Upper lobe of left lung (tissue), 4 donors: ENCODE measurements around the gene TBC1D5.

Experiments
- EP300 ChIP-seq, 4 donors: sonication (generic); formaldehyde crosslinking; IDR thresholded peaks; one replicate each; pipeline ENCODE4 v1.5.1; 2017; ENCODE audit warnings: antibody characterized with exemption in 4 of 4, control low read depth in 2 of 4
- POLR2A ChIP-seq, 4 donors: fragments of 450-650 bp; IDR thresholded peaks; one replicate each; pipeline ENCODE4 v1.5.1; 2016 to 2017; ENCODE audit warnings: antibody characterized with exemption in 4 of 4, mild to moderate bottlenecking in 2 of 4
- POLR2AphosphoS5 ChIP-seq, 2 donors: sonication (generic); formaldehyde crosslinking; IDR thresholded peaks; one replicate each; pipeline ENCODE4 v1.5.1; 2017; ENCODE audit warnings: antibody characterized with exemption in 2 of 2
- TF ChIP-seq, protein P1 (sequence below), 6 experiments: fragments of 450-650 bp in 4 of 6; fragments of 200-600 bp in 2 of 6; sonication (generic) in 2 of 6; IDR thresholded peaks; one replicate each; pipeline ENCODE4 v1.5.1; 2016 to 2019; ENCODE audit warnings: antibody characterized with exemption in 6 of 6

DNA sequence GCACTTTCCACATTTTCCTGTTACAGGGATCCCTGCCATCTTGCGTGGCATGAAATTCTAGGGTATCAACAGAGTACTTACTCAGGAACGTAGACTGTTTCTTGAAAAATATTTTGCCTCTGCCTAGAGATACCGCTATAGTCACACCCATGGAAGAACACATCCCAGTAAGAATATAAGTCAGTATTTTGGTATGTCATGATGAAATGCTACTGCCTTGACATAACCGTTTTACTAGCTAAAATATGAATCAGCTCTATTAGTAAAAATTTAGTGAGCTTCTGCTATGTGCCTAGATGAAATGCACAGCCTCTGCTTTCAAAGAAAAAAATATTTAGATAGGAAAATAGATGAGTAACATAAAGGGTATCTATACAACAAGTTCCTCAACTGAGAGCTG is 276.4 kb downstream of the TBC1D5 start:
- TF ChIP-seq, protein P1, sequence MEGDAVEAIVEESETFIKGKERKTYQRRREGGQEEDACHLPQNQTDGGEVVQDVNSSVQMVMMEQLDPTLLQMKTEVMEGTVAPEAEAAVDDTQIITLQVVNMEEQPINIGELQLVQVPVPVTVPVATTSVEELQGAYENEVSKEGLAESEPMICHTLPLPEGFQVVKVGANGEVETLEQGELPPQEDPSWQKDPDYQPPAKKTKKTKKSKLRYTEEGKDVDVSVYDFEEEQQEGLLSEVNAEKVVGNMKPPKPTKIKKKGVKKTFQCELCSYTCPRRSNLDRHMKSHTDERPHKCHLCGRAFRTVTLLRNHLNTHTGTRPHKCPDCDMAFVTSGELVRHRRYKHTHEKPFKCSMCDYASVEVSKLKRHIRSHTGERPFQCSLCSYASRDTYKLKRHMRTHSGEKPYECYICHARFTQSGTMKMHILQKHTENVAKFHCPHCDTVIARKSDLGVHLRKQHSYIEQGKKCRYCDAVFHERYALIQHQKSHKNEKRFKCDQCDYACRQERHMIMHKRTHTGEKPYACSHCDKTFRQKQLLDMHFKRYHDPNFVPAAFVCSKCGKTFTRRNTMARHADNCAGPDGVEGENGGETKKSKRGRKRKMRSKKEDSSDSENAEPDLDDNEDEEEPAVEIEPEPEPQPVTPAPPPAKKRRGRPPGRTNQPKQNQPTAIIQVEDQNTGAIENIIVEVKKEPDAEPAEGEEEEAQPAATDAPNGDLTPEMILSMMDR (IDR thresholded peaks at IDR 0.05) = no peak
- TF ChIP-seq POLR2A (IDR thresholded peaks at IDR 0.05) = no peak
- TF ChIP-seq EP300 (IDR thresholded peaks at IDR 0.05) = no peak
- no peak for TF ChIP-seq POLR2AphosphoS5 (IDR thresholded peaks at IDR 0.05)
